Measurements from ENCODE around the gene KMO. TPM values are rescaled to one million over a fixed set of nuclear protein-coding genes. Genes with fewer than 3 reads are reported as not detected.

KMO gene
- total and polyA plus RNA-seq, 2 of the 13 experiments (the other 11 are each of a cell fraction or from before 2014, with no cell fraction given) = 0.01 TPM; not detected in 1

- TF ChIP-seq ZBTB26 (CRISPR knock-in tag; IDR thresholded peaks at IDR 0.05; ENCODE audit: borderline replicate concordance) = peak; percentile 73; the same call in 1 of the 2 replicates
- TF ChIP-seq ZNF800 (CRISPR knock-in tag; IDR thresholded peaks at IDR 0.05) = peak; percentile 76; the same call in 1 of the 2 replicates
- TF ChIP-seq CREM (IDR thresholded peaks at IDR 0.05) = peak; percentile 62
- TF ChIP-seq CREM (CRISPR knock-in tag; IDR thresholded peaks at IDR 0.05) = no peak
- no peak for TF ChIP-seq BHLHE40 (IDR thresholded peaks at IDR 0.05; ENCODE audit: low read length)
- TF ChIP-seq SAFB2 (CRISPR knock-in tag; IDR thresholded peaks at IDR 0.05; ENCODE audit: borderline replicate concordance, low read depth) = no peak
- no peak for TF ChIP-seq GTF3A (CRISPR knock-in tag; conservative IDR thresholded peaks at IDR 0.05)
- peak; percentile 83 for TF ChIP-seq THAP11 (CRISPR knock-in tag; IDR thresholded peaks at IDR 0.05)
- TF ChIP-seq HOXA7 (CRISPR knock-in tag; IDR thresholded peaks at IDR 0.05) = no peak
- TF ChIP-seq ZFX (CRISPR knock-in tag; IDR thresholded peaks at IDR 0.05; ENCODE audit: low read depth) = peak; percentile 93
- TF ChIP-seq GZF1 (CRISPR knock-in tag; IDR thresholded peaks at IDR 0.05) = no peak
- TF ChIP-seq ZBTB40 (IDR thresholded peaks at IDR 0.05) = no peak
- TF ChIP-seq ZBTB40 (CRISPR knock-in tag; IDR thresholded peaks at IDR 0.05) = peak; percentile 71
- peak; percentile 12; the same call in 1 of the 2 replicates for TF ChIP-seq IRF2 (CRISPR knock-in tag; IDR thresholded peaks at IDR 0.05)
- no peak for TF ChIP-seq CENPBD1 (CRISPR knock-in tag; IDR thresholded peaks at IDR 0.05; ENCODE audit: borderline replicate concordance, low read depth)
Observed at GRCh38 chr1:241519308-241520079, 12.7 kb upstream of the KMO start, which contains the start of gene FH (continued).

All from HepG2 (cell line).